Tibial nerve (tissue), 4 donors: ENCODE measurements around the gene GALNT5.

Source experiments
- EP300 ChIP-seq, 2 donors: sonication (generic); formaldehyde crosslinking; IDR thresholded peaks; one replicate each; pipeline ENCODE4 v1.6.1; 2017; ENCODE audit warnings: antibody characterized with exemption in 2 of 2, mild to moderate bottlenecking in 1 of 2
- POLR2A ChIP-seq, 2 donors: fragments of 450-650 bp; IDR thresholded peaks; one replicate each; pipeline ENCODE4 v1.6.1; 2017; ENCODE audit warnings: antibody characterized with exemption in 2 of 2, mild to moderate bottlenecking in 2 of 2, moderate library complexity in 2 of 2
- TF ChIP-seq, protein P1 (sequence below), 5 experiments: fragments of 200-600 bp in 3 of 5; fragments of 450-650 bp in 2 of 5; sonication (generic) in 3 of 5; IDR thresholded peaks; one replicate each; pipeline ENCODE4 v1.5.1; 2016 to 2019; ENCODE audit warnings: antibody characterized with exemption in 5 of 5, mild to moderate bottlenecking in 3 of 5, moderate library complexity in 2 of 5

DNA sequence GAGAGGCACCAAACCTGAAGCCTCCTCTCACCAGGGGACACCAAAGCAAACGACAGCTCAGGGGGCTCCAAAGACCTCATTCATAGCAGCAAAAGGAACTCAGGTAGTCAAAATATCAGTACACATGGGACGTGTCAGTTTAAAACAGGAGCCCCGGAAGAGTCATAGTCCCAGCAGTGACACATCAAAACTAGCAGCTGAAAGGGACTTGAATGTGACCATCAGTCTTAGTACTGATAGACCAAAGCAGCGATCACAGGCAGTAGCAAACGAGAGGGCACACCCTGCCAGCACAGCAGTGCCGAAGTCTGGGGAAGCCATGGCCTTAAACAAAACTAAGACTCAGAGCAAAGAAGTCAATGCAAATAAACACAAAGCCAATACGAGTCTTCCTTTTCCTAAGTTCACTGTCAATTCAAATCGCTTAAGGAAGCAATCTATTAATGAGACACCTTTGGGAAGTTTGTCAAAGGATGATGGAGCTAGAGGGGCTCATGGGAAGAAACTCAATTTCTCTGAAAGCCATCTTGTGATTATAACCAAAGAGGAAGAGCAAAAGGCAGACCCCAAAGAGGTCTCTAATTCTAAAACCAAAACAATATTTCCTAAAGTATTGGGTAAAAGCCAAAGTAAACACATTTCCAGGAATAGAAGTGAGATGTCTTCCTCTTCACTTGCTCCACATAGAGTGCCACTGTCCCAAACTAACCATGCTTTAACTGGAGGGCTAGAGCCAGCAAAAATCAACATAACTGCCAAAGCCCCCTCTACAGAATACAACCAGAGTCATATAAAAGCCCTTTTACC lies 1.2 kb downstream of the GALNT5 start:
- TF ChIP-seq, protein P1, sequence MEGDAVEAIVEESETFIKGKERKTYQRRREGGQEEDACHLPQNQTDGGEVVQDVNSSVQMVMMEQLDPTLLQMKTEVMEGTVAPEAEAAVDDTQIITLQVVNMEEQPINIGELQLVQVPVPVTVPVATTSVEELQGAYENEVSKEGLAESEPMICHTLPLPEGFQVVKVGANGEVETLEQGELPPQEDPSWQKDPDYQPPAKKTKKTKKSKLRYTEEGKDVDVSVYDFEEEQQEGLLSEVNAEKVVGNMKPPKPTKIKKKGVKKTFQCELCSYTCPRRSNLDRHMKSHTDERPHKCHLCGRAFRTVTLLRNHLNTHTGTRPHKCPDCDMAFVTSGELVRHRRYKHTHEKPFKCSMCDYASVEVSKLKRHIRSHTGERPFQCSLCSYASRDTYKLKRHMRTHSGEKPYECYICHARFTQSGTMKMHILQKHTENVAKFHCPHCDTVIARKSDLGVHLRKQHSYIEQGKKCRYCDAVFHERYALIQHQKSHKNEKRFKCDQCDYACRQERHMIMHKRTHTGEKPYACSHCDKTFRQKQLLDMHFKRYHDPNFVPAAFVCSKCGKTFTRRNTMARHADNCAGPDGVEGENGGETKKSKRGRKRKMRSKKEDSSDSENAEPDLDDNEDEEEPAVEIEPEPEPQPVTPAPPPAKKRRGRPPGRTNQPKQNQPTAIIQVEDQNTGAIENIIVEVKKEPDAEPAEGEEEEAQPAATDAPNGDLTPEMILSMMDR (IDR thresholded peaks at IDR 0.05): no peak
- TF ChIP-seq POLR2A (IDR thresholded peaks at IDR 0.05) (no peak), EP300 (IDR thresholded peaks at IDR 0.05) (no peak)
